HepG2 (cell line): ENCODE data around the gene CEACAM21. TPM values are rescaled to one million over a fixed set of nuclear protein-coding genes. Genes with fewer than 3 reads are reported as not detected.

Experiments
- ATAC-seq: fragments of 200-7000 bp; cut with Tn5 transposase; 3 replicates; pipeline ENCODE4 v1.9.1; 2020; ENCODE audit warnings: mild to moderate bottlenecking, moderate library complexity
- BruUV-seq: library from RNA; stranded (reverse); fragments of 400-500 nt; replicated peaks from 2 replicates; lab custom pipeline; 2021; lab: Mats Ljungman, UMichigan
- CTCF ChIA-PET: fragments of 300-600 bp; formaldehyde crosslinking; extraction: SDS; loops from one replicate; lab custom pipeline; 2021; ENCODE audit warnings: low total read pairs, inconsistent platforms, low intra/inter-chr PET ratio; lab: Yijun Ruan, JAX
- POLR2A ChIA-PET: fragments of 350-600 bp; sonication (Branson Sonifier 250); formaldehyde crosslinking; loops from one replicate; lab custom pipeline; 2020; ENCODE audit warnings: antibody characterized with exemption, inconsistent platforms; lab: Yijun Ruan, JAX
- DNase-seq: peaks from one replicate; pipeline ENCODE4 v3.0.0-alpha.2; 2015; ENCODE audit warnings: low spot score
- FAIRE-seq: peaks from 3 replicates; lab custom pipeline; 2011; peaks lifted over from hg19 to GRCh38; lab: Jason Lieb, UNC
- H2AFZ ChIP-seq: one replicate; pipeline ENCODE4 v1.6.1; 2011; ENCODE audit warnings: low read length, inconsistent platforms
- H3K27ac ChIP-seq: fragments of 300-600 bp; 3 replicates; pipeline ENCODE4 v1.8.0; 2011; ENCODE audit warnings: mixed run types, mild to moderate bottlenecking, mixed read lengths, low read length, inconsistent platforms; ENCODE audit not compliant: insufficient read depth; ENCODE audit errors: extremely low read length
- H3K27me3 ChIP-seq, 2 experiments: fragments of 200-600 bp in 1 of 2; 2 replicates in 1 of 2; 3 replicates in 1 of 2; pipeline versions ENCODE4 v1.6.0 to v1.8.0; 2011; ENCODE audit warnings: low read length in 2 of 2, mild to moderate bottlenecking in 2 of 2, moderate library complexity in 2 of 2, inconsistent platforms in 1 of 2; ENCODE audit not compliant: insufficient read depth in 2 of 2, control insufficient read depth in 1 of 2
- H3K36me3 ChIP-seq, 2 experiments: fragments of 200-600 bp in 1 of 2; replicated peaks in 1 of 2; 2 replicates in 1 of 2; 3 replicates in 1 of 2; pipeline versions ENCODE4 v1.5.1 to v1.8.0; 2011; ENCODE audit warnings: low read length in 2 of 2, inconsistent platforms in 1 of 2; ENCODE audit not compliant: insufficient read depth in 2 of 2, control insufficient read depth in 1 of 2
- H3K4me1 ChIP-seq: 2 replicates; pipeline ENCODE4 v1.5.1; 2012; ENCODE audit warnings: low read length, inconsistent platforms; ENCODE audit not compliant: insufficient read depth
- H3K4me2 ChIP-seq: 2 replicates; pipeline ENCODE4 v1.6.0; 2011; ENCODE audit warnings: low read depth, low read length, inconsistent platforms
- H3K4me3 ChIP-seq, 3 experiments: fragments of 200-600 bp in 1 of 3; sonication (generic), shearing (Covaris generic) in 1 of 3; replicated peaks in 1 of 3; 2 replicates each; pipeline ENCODE4 v1.5.1; 2011 to 2016; ENCODE audit warnings: low read length in 3 of 3, inconsistent platforms in 2 of 3, low read depth in 2 of 3, mild to moderate bottlenecking in 2 of 3, control low read depth in 1 of 3, mixed read lengths in 1 of 3; ENCODE audit not compliant: insufficient read depth in 1 of 3
- H3K79me2 ChIP-seq: one replicate; pipeline ENCODE4 v1.6.1; 2011; ENCODE audit warnings: low read length, inconsistent platforms; ENCODE audit not compliant: insufficient read depth
- H3K9ac ChIP-seq: 2 replicates; pipeline ENCODE4 v1.6.0; 2011; ENCODE audit warnings: mild to moderate bottlenecking, low read depth, low read length, inconsistent platforms; ENCODE audit not compliant: insufficient read depth
- H3K9me3 ChIP-seq: 2 replicates; pipeline ENCODE4 v1.5.1; 2012; ENCODE audit warnings: mild to moderate bottlenecking, low read length
- H4K20me1 ChIP-seq: 2 replicates; pipeline ENCODE4 v1.6.0; 2011; ENCODE audit warnings: inconsistent platforms, mild to moderate bottlenecking, low read length, moderate library complexity; ENCODE audit not compliant: insufficient read depth
- FOSL1 ChIP-seq: sonication (generic); formaldehyde crosslinking; IDR thresholded peaks from 2 replicates; pipeline ENCODE4 v1.9.0; 2021; ENCODE audit warnings: missing genetic modification reagents, borderline replicate concordance
- GATAD2A ChIP-seq: IDR thresholded peaks from 2 replicates; pipeline ENCODE4 v1.6.1; 2016
- JARID2 ChIP-seq: sonication (generic); formaldehyde crosslinking; IDR thresholded peaks from 2 replicates; pipeline ENCODE4 v1.8.1; 2023; ENCODE audit warnings: missing genetic modification reagents, inconsistent platforms; ENCODE audit not compliant: insufficient replicate concordance
- MTA3 ChIP-seq: sonication (generic); formaldehyde crosslinking; IDR thresholded peaks from 2 replicates; pipeline ENCODE4 v1.4.0; 2020; ENCODE audit warnings: missing genetic modification reagents
- NR3C1 ChIP-seq: sonication (generic); formaldehyde crosslinking; IDR thresholded peaks from 2 replicates; pipeline ENCODE4 v1.4.0; 2020; ENCODE audit warnings: missing genetic modification reagents
- RCOR2 ChIP-seq: IDR thresholded peaks from 2 replicates; pipeline ENCODE4 v1.6.1; 2016; ENCODE audit warnings: missing biosample characterization, missing genetic modification reagents
- TAF15 ChIP-seq: fragments of 200-400 bp; formaldehyde crosslinking; IDR thresholded peaks from one replicate; pipeline ENCODE4 v1.6.1; 2018; ENCODE audit warnings: mild to moderate bottlenecking, low read depth, low read length; ENCODE audit not compliant: poor library complexity, severe bottlenecking
- ZNF33A ChIP-seq: sonication (generic); formaldehyde crosslinking; IDR thresholded peaks from 2 replicates; pipeline ENCODE4 v1.5.1; 2020; ENCODE audit warnings: missing genetic modification reagents, mild to moderate bottlenecking, moderate library complexity, borderline replicate concordance
- WGBS: methylation state at CpG from one replicate; pipeline ENCODE4 v1.1.6; 2017; ENCODE audit warnings: low lambda C conversion rate; 5-methylcytosine and 5-hydroxymethylcytosine counted together
- in situ Hi-C: cut with HindIII; loops from 2 replicates; pipeline ENCODE4 v1.10.0; 2017; ENCODE audit warnings: low pct_unique_long_range_greater_than_20kb; ENCODE audit not compliant: extremely low pct_ligation_motif_present
- intact Hi-C: fragments of 100-400 bp; cut with micrococcal nuclease; formaldehyde crosslinking; loops from one replicate; pipeline ENCODE4 v1.10.0; 2022; ENCODE audit not compliant: unreplicated experiment
- polyA plus RNA-seq, 8 experiments: library from polyadenylated mRNA; depleted of rRNA in 3 of 8; stranded (reverse) in 7 of 8; unstranded in 1 of 8; fragments of >200 nt; fragmentation: Illumina TruSeq in 4 of 8; extraction: Trizol in 4 of 8; gene quantifications; 2 replicates each; pipeline versions ENCODE4 v1.2.1 to v1.2.3, GENCODE V29; 2011 to 2016; ENCODE audit warnings: low read depth in 4 of 8, missing spikeins in 1 of 8, mixed read lengths in 1 of 8; ENCODE audit not compliant: insufficient read depth in 1 of 8
- total RNA-seq, 5 experiments: library from RNA; depleted of rRNA; stranded (reverse); fragments of >200 nt; fragmentation: Illumina TruSeq; extraction: Trizol; gene quantifications; 2 replicates each; pipeline ENCODE4 v1.2.3, GENCODE V29; 2016; ENCODE audit warnings: low read depth in 1 of 5
- TF ChIP-seq, protein P1 (sequence below), 2 experiments: sonication (generic) in 1 of 2; formaldehyde crosslinking in 1 of 2; IDR thresholded peaks; 2 replicates each; pipeline versions ENCODE4 v1.4.0 to v1.6.1; 2018 to 2020; ENCODE audit warnings: missing genetic modification reagents in 2 of 2, borderline replicate concordance in 1 of 2, low read depth in 1 of 2, mild to moderate bottlenecking in 1 of 2, missing biosample characterization in 1 of 2
- TF ChIP-seq, protein P2 (sequence below), 2 experiments: fragments of 450-650 bp in 1 of 2; sonication (generic) in 1 of 2; formaldehyde crosslinking; IDR thresholded peaks; 2 replicates each; pipeline versions ENCODE4 v1.5.0 to v1.8.0; 2020 to 2022; ENCODE audit warnings: mild to moderate bottlenecking in 1 of 2, missing genetic modification reagents in 1 of 2
- TF ChIP-seq, protein P3 (sequence below): sonication (generic); formaldehyde crosslinking; IDR thresholded peaks from 2 replicates; pipeline ENCODE4 v1.4.0; 2020; ENCODE audit warnings: missing genetic modification reagents

Gene CEACAM21
- total and polyA plus RNA-seq, 2 of the 13 experiments (the other 11 are each of a cell fraction or from before 2014, with no cell fraction given), result 0.05 TPM; not detected in 1

DNA sequence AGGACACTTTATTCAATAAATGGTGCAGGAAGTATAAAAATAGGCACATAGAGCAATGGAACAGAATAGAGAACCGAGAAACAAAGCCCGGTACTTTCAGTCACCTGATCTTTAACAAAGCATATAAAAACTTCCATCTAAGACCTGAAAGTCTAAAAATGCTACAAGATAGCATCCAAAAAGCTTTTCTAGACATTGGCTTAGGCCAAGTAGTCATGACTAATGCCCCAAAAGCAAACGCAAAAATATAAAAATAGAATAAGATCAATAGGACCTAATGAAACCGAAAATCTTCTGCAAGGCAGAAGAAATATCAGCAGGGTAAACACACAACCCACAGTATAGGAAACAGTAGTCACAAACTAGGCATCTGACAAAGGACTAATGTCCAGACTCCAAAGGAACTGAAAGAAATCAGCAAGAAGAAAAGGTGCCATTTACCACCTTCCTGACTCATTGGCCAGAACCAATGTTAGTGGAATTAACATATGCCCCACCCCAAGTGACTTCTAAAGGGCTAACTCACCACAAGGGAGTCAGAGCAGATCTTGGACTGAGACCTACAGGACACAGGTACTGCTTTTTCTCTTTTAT, 40.8 kb upstream of the CEACAM21 start:
- no peak overlapping the region for H3K4me3 ChIP-seq
- POLR2A ChIA-PET, result no interaction called here
- TF ChIP-seq RCOR2 (CRISPR knock-in tag) (no peak), MTA3 (CRISPR knock-in tag) (no peak), ZNF33A (CRISPR knock-in tag) (no peak), JARID2 (CRISPR knock-in tag) (no peak), TAF15 (no peak), NR3C1 (CRISPR knock-in tag) (no peak), FOSL1 (no peak), GATAD2A (no peak)
- TF ChIP-seq, protein P1, sequence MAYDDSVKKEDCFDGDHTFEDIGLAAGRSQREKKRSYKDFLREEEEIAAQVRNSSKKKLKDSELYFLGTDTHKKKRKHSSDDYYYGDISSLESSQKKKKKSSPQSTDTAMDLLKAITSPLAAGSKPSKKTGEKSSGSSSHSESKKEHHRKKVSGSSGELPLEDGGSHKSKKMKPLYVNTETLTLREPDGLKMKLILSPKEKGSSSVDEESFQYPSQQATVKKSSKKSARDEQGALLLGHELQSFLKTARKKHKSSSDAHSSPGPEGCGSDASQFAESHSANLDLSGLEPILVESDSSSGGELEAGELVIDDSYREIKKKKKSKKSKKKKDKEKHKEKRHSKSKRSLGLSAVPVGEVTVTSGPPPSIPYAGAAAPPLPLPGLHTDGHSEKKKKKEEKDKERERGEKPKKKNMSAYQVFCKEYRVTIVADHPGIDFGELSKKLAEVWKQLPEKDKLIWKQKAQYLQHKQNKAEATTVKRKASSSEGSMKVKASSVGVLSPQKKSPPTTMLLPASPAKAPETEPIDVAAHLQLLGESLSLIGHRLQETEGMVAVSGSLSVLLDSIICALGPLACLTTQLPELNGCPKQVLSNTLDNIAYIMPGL (CRISPR knock-in tag; IDR thresholded peaks at IDR 0.05; ENCODE audit: borderline replicate concordance in 1 of 2, low read depth in 1 of 2), result no peak
- TF ChIP-seq, protein P2, sequence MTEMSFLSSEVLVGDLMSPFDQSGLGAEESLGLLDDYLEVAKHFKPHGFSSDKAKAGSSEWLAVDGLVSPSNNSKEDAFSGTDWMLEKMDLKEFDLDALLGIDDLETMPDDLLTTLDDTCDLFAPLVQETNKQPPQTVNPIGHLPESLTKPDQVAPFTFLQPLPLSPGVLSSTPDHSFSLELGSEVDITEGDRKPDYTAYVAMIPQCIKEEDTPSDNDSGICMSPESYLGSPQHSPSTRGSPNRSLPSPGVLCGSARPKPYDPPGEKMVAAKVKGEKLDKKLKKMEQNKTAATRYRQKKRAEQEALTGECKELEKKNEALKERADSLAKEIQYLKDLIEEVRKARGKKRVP (CRISPR knock-in tag; IDR thresholded peaks at IDR 0.05), result no peak
- TF ChIP-seq, protein P3, sequence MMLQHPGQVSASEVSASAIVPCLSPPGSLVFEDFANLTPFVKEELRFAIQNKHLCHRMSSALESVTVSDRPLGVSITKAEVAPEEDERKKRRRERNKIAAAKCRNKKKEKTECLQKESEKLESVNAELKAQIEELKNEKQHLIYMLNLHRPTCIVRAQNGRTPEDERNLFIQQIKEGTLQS (CRISPR knock-in tag), result no peak
- TF ChIP-seq, all 625 proteins: peak for 0
- Histone ChIP-seq H3K27ac (no peak overlapping the region), H3K27me3 (peaks cover 0 to 21% of the 10 kb centered on the region in 2 experiments; a peak in 3 of 5 replicates), H2AFZ (no peak overlapping the region), H3K4me1 (no peaks in the 10 kb centered on the region), H3K36me3 (no peaks in the 10 kb centered on the region), H3K9ac (no peak overlapping the region), H3K9me3 (no peaks in the 10 kb centered on the region), H4K20me1 (no peaks in the 10 kb centered on the region), H3K79me2 (no peaks in the 10 kb centered on the region), H3K4me2 (no peak overlapping the region)
- FAIRE-seq (no peak), ATAC-seq (no peak), DNase-seq (no peak)
- intact Hi-C loops, result no loop called here
- in situ Hi-C loops, result no loop called here
- 0% methylated on average over 4 of the region's 4 CpGs for WGBS
- CTCF ChIA-PET, result no interaction called here
- no TSS peak for BruUV-seq
